RWPE2 (cell line): ENCODE data around the gene KIF26A.
A peak's percentile ranks its signal among the peaks of the same experiment; 100 is the strongest.

Experiments used
- ATAC-seq: fragments of 200-7000 bp; cut with Tn5 transposase; 3 replicates; pipeline ENCODE4 v1.9.1; 2021; ENCODE audit warnings: low read depth
- DNase-seq: peaks from one replicate; pipeline ENCODE4 v3.0.0-alpha.2; 2020; ENCODE audit warnings: low spot score
- H3K27ac ChIP-seq: fragments of 450-650 bp; 2 replicates; pipeline ENCODE4 v1.5.1; 2017; ENCODE audit warnings: mild to moderate bottlenecking; ENCODE audit not compliant: poor library complexity, severe bottlenecking
- H3K27me3 ChIP-seq: fragments of 250-450 bp; sonication (Bioruptor Pico); 2 replicates; pipeline ENCODE4 v1.5.1; 2021; ENCODE audit warnings: mild to moderate bottlenecking, moderate library complexity; ENCODE audit not compliant: insufficient read depth, poor library complexity, severe bottlenecking
- H3K36me3 ChIP-seq: fragments of 250-450 bp; sonication (Bioruptor Pico); 2 replicates; pipeline ENCODE4 v1.5.1; 2020; ENCODE audit warnings: low read depth, mild to moderate bottlenecking, moderate library complexity
- H3K4me1 ChIP-seq: fragments of 250-450 bp; sonication (Bioruptor Pico); 2 replicates; pipeline ENCODE4 v1.5.1; 2021; ENCODE audit warnings: mild to moderate bottlenecking, moderate library complexity; ENCODE audit not compliant: insufficient read depth, poor library complexity, severe bottlenecking
- H3K4me3 ChIP-seq: fragments of 250-450 bp; sonication (Bioruptor Pico); 2 replicates; pipeline ENCODE4 v1.5.1; 2021; ENCODE audit warnings: mild to moderate bottlenecking, moderate library complexity; ENCODE audit not compliant: severe bottlenecking
- H3K9me3 ChIP-seq: fragments of 250-450 bp; sonication (Bioruptor Pico); 2 replicates; pipeline ENCODE4 v1.5.1; 2021; ENCODE audit warnings: mild to moderate bottlenecking, moderate library complexity; ENCODE audit not compliant: severe bottlenecking
- TF ChIP-seq, protein P1 (sequence below): fragments of 450-650 bp; IDR thresholded peaks from one replicate; pipeline ENCODE4 v1.5.1; 2017; ENCODE audit warnings: mild to moderate bottlenecking, moderate library complexity; ENCODE audit not compliant: poor library complexity, severe bottlenecking

Gene KIF26A

DNA sequence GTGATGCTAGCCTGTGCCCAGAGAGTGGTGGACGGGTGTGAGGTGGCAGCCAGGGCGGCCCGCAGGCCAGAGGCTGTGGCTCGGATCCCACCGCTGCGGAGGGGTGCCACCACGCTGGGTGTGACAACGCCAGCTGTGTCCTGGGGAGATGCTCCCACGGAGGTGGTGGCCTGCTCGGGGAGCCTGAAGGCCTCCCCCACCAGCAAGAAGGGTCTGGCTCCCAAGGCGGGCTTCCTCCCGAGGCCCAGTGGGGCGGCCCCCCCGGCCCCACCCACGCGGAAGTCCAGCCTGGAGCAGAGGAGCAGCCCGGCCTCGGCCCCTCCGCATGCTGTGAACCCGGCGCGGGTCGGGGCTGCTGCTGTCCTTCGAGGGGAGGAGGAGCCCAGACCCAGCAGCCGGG is 38.2 kb downstream of the KIF26A start:
- no peak for ATAC-seq
- Histone ChIP-seq H3K27me3 (no peaks in the 10 kb centered on the region), H3K9me3 (no peaks in the 10 kb centered on the region), H3K4me3 (no peak overlapping the region), H3K27ac (no peak overlapping the region), H3K36me3 (no peaks in the 10 kb centered on the region), H3K4me1 (peaks cover 3% of the 10 kb centered on the region)
- no peak for DNase-seq
- TF ChIP-seq, protein P1, sequence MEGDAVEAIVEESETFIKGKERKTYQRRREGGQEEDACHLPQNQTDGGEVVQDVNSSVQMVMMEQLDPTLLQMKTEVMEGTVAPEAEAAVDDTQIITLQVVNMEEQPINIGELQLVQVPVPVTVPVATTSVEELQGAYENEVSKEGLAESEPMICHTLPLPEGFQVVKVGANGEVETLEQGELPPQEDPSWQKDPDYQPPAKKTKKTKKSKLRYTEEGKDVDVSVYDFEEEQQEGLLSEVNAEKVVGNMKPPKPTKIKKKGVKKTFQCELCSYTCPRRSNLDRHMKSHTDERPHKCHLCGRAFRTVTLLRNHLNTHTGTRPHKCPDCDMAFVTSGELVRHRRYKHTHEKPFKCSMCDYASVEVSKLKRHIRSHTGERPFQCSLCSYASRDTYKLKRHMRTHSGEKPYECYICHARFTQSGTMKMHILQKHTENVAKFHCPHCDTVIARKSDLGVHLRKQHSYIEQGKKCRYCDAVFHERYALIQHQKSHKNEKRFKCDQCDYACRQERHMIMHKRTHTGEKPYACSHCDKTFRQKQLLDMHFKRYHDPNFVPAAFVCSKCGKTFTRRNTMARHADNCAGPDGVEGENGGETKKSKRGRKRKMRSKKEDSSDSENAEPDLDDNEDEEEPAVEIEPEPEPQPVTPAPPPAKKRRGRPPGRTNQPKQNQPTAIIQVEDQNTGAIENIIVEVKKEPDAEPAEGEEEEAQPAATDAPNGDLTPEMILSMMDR: no peak

DNA sequence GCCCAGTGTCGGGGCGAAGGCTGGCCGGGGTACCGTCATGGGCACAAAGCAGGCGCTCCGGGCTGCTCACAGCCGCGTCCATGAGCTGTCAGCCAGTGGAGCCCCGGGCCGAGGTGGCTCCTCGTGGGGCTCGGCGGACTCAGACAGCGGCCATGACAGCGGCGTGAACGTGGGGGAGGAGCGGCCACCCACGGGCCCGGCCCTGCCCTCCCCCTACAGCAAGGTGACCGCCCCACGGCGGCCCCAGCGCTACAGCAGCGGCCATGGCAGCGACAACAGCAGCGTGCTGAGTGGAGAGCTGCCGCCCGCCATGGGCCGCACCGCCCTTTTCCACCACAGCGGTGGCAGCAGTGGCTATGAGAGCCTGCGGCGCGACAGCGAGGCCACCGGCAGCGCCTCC is 39.0 kb downstream of the KIF26A start:
- Histone ChIP-seq H3K27me3 (no peaks in the 10 kb centered on the region), H3K9me3 (no peaks in the 10 kb centered on the region), H3K27ac (no peak overlapping the region), H3K4me1 (peaks cover 9% of the 10 kb centered on the region), H3K36me3 (no peaks in the 10 kb centered on the region), H3K4me3 (no peak overlapping the region)
- DNase-seq: no peak
- TF ChIP-seq, protein P1: no peak
- no peak for ATAC-seq

DNA sequence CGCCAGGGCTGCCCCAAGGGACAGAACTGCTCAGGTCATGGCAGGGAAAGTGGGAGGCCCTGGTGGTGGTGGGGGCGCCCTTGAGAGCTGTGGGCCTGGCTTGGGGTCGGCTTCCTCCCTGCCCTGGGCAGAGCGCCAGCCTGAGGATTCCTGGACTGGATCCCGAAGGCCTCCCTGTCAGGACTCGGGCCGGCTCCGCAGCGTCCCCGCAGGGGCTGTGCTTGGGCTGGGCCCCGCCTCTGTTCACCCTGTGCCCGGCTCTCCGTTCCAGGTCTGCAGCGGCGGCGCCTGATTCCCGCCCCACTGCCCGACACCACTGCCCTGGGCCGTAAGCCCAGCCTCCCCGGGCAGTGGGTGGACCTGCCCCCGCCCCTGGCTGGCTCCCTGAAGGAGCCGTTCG is 39.9 kb downstream of the KIF26A start:
- Histone ChIP-seq H3K4me3 (no peak overlapping the region), H3K27ac (no peak overlapping the region), H3K4me1 (peaks cover 9% of the 10 kb centered on the region), H3K9me3 (no peaks in the 10 kb centered on the region), H3K36me3 (no peaks in the 10 kb centered on the region), H3K27me3 (no peaks in the 10 kb centered on the region)
- TF ChIP-seq, protein P1: no peak
- ATAC-seq (0 out of 3 replicates have a peak, but pooled peaks have one; percentile 3), DNase-seq (no peak)

DNA sequence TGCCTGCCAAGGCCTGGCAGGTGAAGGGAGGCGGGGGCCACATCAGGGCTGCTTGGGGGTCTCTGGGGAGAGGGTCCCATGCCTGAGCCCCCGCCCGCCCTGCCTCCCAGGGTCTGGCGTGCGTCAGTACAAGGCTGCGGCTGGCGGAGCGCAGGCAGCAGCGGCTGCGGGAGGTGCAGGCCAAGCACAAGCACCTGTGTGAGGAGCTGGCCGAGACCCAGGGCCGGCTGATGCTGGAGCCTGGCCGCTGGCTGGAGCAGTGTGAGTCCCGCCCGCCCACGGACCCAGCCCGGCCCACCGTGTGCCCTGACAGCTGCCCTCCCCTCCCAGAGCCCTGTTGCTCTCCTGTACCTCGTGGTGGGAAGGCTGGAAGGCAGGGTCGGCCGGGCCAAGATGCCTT is 40.7 kb downstream of the KIF26A start:
- Histone ChIP-seq H3K27me3 (no peaks in the 10 kb centered on the region), H3K4me3 (no peak overlapping the region), H3K36me3 (no peaks in the 10 kb centered on the region), H3K4me1 (peaks cover 16% of the 10 kb centered on the region), H3K27ac (no peak overlapping the region), H3K9me3 (no peaks in the 10 kb centered on the region)
- DNase-seq (no peak), ATAC-seq (no peak)
- TF ChIP-seq, protein P1: no peak

DNA sequence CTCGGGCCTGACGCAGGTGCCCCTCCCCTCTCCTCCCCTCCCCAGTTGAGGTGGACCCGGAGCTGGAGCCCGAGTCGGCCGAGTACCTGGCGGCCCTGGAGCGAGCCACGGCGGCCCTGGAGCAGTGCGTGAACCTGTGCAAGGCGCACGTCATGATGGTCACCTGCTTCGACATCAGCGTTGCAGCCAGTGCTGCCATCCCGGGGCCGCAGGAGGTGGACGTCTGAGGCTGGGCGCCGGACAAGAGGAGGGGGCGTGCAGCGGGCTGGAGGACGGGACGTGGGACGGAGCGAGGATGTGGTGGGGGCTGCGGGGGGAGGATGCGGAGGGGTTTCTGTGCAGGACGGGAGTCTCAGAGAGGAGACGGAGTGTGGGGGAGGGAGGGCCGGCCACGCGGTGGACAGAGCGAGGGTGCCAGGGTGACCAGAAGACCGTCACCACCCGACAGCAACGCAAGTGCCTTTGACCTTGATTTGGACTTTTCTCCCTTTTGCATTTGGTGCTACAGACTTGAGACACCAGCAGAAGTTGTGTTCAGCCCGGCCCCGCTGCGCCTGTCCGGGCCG is 41.3 kb downstream of the KIF26A start:
- H3K4me3 ChIP-seq: no peak overlapping the region
- no peaks in the 10 kb centered on the region for H3K9me3 ChIP-seq
- TF ChIP-seq, protein P1: no peak
- H3K27me3 ChIP-seq: no peaks in the 10 kb centered on the region
- DNase-seq: no peak
- no peak for ATAC-seq
- peaks cover 17% of the 10 kb centered on the region for H3K4me1 ChIP-seq
- no peak overlapping the region for H3K27ac ChIP-seq
- no peaks in the 10 kb centered on the region for H3K36me3 ChIP-seq
